Endothelial cell of umbilical vein (primary cell): ENCODE measurements around the gene OR51V1. TPM values are rescaled to one million over a fixed set of nuclear protein-coding genes. Genes with fewer than 3 reads are reported as not detected.

ENCODE experiments used
- BruUV-seq: library from RNA; stranded (reverse); fragments of 400-500 nt; replicated peaks from 2 replicates; lab custom pipeline; 2021; lab: Mats Ljungman, UMichigan
- CTCF ChIA-PET: fragments of 300-600, 350-600 bp; sonication (Branson Sonifier 250); formaldehyde crosslinking; loops from one replicate; lab custom pipeline; 2021; ENCODE audit warnings: antibody characterized with exemption, inconsistent platforms; lab: Charles Lee
- POLR2A ChIA-PET: fragments of 300-600, 350-600 bp; sonication (Branson Sonifier 250); formaldehyde crosslinking; loops from one replicate; lab custom pipeline; 2021; ENCODE audit warnings: antibody characterized with exemption, inconsistent platforms; lab: Charles Lee
- DNase-seq: peaks from one replicate; pipeline ENCODE4 v3.0.0-alpha.2; 2011; ENCODE audit warnings: low read depth, low spot score
- FAIRE-seq: peaks from 2 replicates; lab custom pipeline; 2011; peaks lifted over from hg19 to GRCh38; lab: Jason Lieb, UNC
- H2AFZ ChIP-seq: 2 replicates; pipeline ENCODE4 v1.6.0; 2012; ENCODE audit warnings: low read depth, low read length, control low read depth, inconsistent platforms
- H3K27ac ChIP-seq: 2 replicates; pipeline ENCODE4 v1.5.1; 2011; ENCODE audit warnings: low read depth, mild to moderate bottlenecking, control low read depth, low read length, moderate library complexity; ENCODE audit not compliant: insufficient read depth
- H3K27me3 ChIP-seq, 2 experiments: 2 replicates each; pipeline versions ENCODE4 v1.6.0 to v1.6.1; 2011; ENCODE audit warnings: low read length in 2 of 2, mixed read lengths in 1 of 2; ENCODE audit not compliant: control insufficient read depth in 2 of 2, insufficient read depth in 2 of 2
- H3K36me3 ChIP-seq, 2 experiments: 2 replicates in 1 of 2; 3 replicates in 1 of 2; pipeline ENCODE4 v1.5.1; 2011; ENCODE audit warnings: low read length in 2 of 2, mild to moderate bottlenecking in 1 of 2, moderate library complexity in 1 of 2; ENCODE audit not compliant: control insufficient read depth in 2 of 2, insufficient read depth in 2 of 2; ENCODE audit errors: extremely low read depth in 1 of 2
- H3K4me1 ChIP-seq: 3 replicates; pipeline ENCODE4 v1.5.1; 2011; ENCODE audit warnings: mild to moderate bottlenecking, low read length; ENCODE audit not compliant: control insufficient read depth, insufficient read depth; ENCODE audit errors: extremely low read depth
- H3K4me2 ChIP-seq: 2 replicates; pipeline ENCODE4 v1.6.1; 2011; ENCODE audit warnings: low read length, control low read depth, mixed read lengths; ENCODE audit not compliant: insufficient read depth
- H3K4me3 ChIP-seq, 3 experiments: fragments of 200-600 bp in 1 of 3; sonication (generic), shearing (Covaris generic) in 1 of 3; replicated peaks in 1 of 3; 2 replicates each; pipeline ENCODE4 v1.5.1; 2011 to 2016; ENCODE audit warnings: control low read depth in 3 of 3, low read length in 3 of 3, mild to moderate bottlenecking in 2 of 3, inconsistent platforms in 1 of 3, low read depth in 1 of 3, moderate library complexity in 1 of 3; ENCODE audit not compliant: insufficient read depth in 1 of 3
- H3K79me2 ChIP-seq: 2 replicates; pipeline ENCODE4 v1.6.0; 2012; ENCODE audit warnings: low read length, inconsistent platforms; ENCODE audit not compliant: control insufficient read depth, insufficient read depth
- H3K9ac ChIP-seq: replicated peaks from 2 replicates; pipeline ENCODE3; 2011; ENCODE audit warnings: low read length, control low read depth; ENCODE audit not compliant: insufficient read depth; ENCODE audit errors: extremely low read depth
- H3K9me1 ChIP-seq: replicated peaks from 3 replicates; pipeline ENCODE4 v1.6.0; 2011; ENCODE audit warnings: mild to moderate bottlenecking, low read length; ENCODE audit not compliant: control insufficient read depth, insufficient read depth; ENCODE audit errors: extremely low read depth
- H3K9me3 ChIP-seq: replicated peaks from 2 replicates; pipeline ENCODE4 v1.5.1; 2012; ENCODE audit warnings: low read length, inconsistent platforms; ENCODE audit not compliant: control insufficient read depth, insufficient read depth
- H4K20me1 ChIP-seq: replicated peaks from 2 replicates; pipeline ENCODE3; 2011; ENCODE audit warnings: mild to moderate bottlenecking, low read length; ENCODE audit not compliant: control insufficient read depth, insufficient read depth; ENCODE audit errors: extremely low read depth
- EZH2 ChIP-seq: IDR thresholded peaks from 2 replicates; pipeline ENCODE4 v1.6.1; 2012; ENCODE audit warnings: borderline replicate concordance, low read depth, mild to moderate bottlenecking, moderate library complexity, low read length, inconsistent platforms; ENCODE audit not compliant: severe bottlenecking
- FOS ChIP-seq: IDR thresholded peaks from 2 replicates; pipeline ENCODE4 v1.6.1; 2011; ENCODE audit warnings: mild to moderate bottlenecking, low read length, moderate library complexity, borderline replicate concordance; ENCODE audit not compliant: insufficient read depth
- GATA2 ChIP-seq: IDR thresholded peaks from 2 replicates; pipeline ENCODE4 v1.7.0; 2011; ENCODE audit warnings: low read depth, mild to moderate bottlenecking, moderate library complexity, mixed read lengths, low read length; ENCODE audit not compliant: insufficient read length, insufficient read depth
- JUN ChIP-seq: IDR thresholded peaks from 2 replicates; pipeline ENCODE4 v1.6.1; 2011; ENCODE audit warnings: borderline replicate concordance, low read depth; ENCODE audit not compliant: insufficient read length, insufficient read depth
- MYC ChIP-seq: IDR thresholded peaks from one replicate; pipeline ENCODE4 v1.6.1; 2011; ENCODE audit warnings: mild to moderate bottlenecking, low read depth, low read length
- POLR2A ChIP-seq: IDR thresholded peaks from 2 replicates; pipeline ENCODE4 v1.6.1; 2012; ENCODE audit warnings: low read depth, mild to moderate bottlenecking, control low read depth, low read length
- POLR2AphosphoS5 ChIP-seq: IDR thresholded peaks from 2 replicates; pipeline ENCODE4 v1.6.1; 2012; ENCODE audit warnings: low read depth, mild to moderate bottlenecking, control low read depth, low read length, moderate library complexity; ENCODE audit not compliant: insufficient read depth
- dilution Hi-C: fragments of 300-500 bp; cut with MboI; formaldehyde crosslinking; loops from one replicate; pipeline ENCODE4 v1.15.0; 2019; ENCODE audit warnings: low sequenced_read_pairs; ENCODE audit not compliant: extremely low pct_ligation_motif_present
- intact Hi-C: fragments of 100-400 bp; cut with micrococcal nuclease; formaldehyde crosslinking; loops from one replicate; pipeline ENCODE4 v1.10.0; 2022
- polyA plus RNA-seq, 4 experiments: library from polyadenylated mRNA; depleted of rRNA in 3 of 4; stranded (reverse) in 3 of 4; unstranded in 1 of 4; fragments of >200 nt; gene quantifications; 2 replicates each; pipeline versions ENCODE4 v1.2.1 to v1.2.3, GENCODE V29; 2011 to 2012; ENCODE audit warnings: missing spikeins in 1 of 4
- total RNA-seq: library from RNA; stranded (reverse); gene quantifications from 2 replicates; pipeline ENCODE4 v1.2.3, GENCODE V29; 2021
- TF ChIP-seq, protein P1 (sequence below), 2 donors: IDR thresholded peaks; 1 replicate in 1 of 2; 2 replicates in 1 of 2; pipeline ENCODE4 v1.5.1; 2011; ENCODE audit warnings: low read length in 2 of 2, mild to moderate bottlenecking in 2 of 2, moderate library complexity in 2 of 2, control low read depth in 1 of 2, inconsistent platforms in 1 of 2, low read depth in 1 of 2; ENCODE audit not compliant: insufficient read depth in 1 of 2; ENCODE audit errors: extremely low read depth in 1 of 2
- TF ChIP-seq, protein P2 (sequence below): IDR thresholded peaks from 2 replicates; pipeline ENCODE4 v1.6.1; 2011; ENCODE audit not compliant: insufficient read depth, insufficient read length

The OR51V1 gene
- total and polyA plus RNA-seq, 2 donors (not counting 3 experiments of a cell fraction or from before 2014, with no cell fraction given): not detected

DNA sequence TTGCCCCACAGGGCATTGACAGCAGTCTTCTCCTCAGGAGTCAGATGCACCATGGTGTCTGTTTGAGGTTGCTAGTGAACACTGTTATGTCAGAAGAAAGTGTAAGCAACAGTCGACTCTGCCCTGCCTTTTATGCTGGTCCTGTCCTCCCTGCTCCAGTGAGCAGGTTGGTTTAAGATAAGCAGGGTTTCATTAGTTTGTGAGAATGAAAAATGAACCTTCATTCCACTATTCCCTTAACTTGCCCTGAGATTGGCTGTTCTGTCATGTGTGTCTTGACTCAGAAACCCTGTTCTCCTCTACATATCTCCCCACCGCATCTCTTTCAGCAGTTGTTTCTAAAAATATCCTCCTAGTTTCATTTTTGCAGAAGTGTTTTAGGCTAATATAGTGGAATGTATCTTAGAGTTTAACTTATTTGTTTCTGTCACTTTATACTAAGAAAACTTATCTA, 33.9 kb upstream of the OR51V1 start, which contains the start of gene HBD:
HBD (minus strand) TSS at position 103 of the 454 bp plus-strand sequence; CDS start at position 53, 50 bp downstream.
- no peaks in the 10 kb centered on the region for H3K36me3 ChIP-seq
- H3K79me2 ChIP-seq: no peaks in the 10 kb centered on the region
- CTCF ChIA-PET: no interaction called here
- H3K27me3 ChIP-seq: no peaks in the 10 kb centered on the region
- no peak within 1 kb of the TSS for H3K27ac ChIP-seq
- dilution Hi-C loops (no loop called here), intact Hi-C loops (no loop called here)
- H3K9ac ChIP-seq: no peak within 1 kb of the TSS
- no peak for TF ChIP-seq EZH2
- no peak for TF ChIP-seq POLR2A
- TF ChIP-seq, protein P1, sequence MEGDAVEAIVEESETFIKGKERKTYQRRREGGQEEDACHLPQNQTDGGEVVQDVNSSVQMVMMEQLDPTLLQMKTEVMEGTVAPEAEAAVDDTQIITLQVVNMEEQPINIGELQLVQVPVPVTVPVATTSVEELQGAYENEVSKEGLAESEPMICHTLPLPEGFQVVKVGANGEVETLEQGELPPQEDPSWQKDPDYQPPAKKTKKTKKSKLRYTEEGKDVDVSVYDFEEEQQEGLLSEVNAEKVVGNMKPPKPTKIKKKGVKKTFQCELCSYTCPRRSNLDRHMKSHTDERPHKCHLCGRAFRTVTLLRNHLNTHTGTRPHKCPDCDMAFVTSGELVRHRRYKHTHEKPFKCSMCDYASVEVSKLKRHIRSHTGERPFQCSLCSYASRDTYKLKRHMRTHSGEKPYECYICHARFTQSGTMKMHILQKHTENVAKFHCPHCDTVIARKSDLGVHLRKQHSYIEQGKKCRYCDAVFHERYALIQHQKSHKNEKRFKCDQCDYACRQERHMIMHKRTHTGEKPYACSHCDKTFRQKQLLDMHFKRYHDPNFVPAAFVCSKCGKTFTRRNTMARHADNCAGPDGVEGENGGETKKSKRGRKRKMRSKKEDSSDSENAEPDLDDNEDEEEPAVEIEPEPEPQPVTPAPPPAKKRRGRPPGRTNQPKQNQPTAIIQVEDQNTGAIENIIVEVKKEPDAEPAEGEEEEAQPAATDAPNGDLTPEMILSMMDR (IDR thresholded peaks at IDR 0.05; ENCODE audit: extremely low read depth in 1 of 2, insufficient read depth in 1 of 2, low read depth in 1 of 2, low read length in 2 of 2): no peak
- no peak for TF ChIP-seq GATA2
- TF ChIP-seq FOS: no peak
- TF ChIP-seq, protein P2, sequence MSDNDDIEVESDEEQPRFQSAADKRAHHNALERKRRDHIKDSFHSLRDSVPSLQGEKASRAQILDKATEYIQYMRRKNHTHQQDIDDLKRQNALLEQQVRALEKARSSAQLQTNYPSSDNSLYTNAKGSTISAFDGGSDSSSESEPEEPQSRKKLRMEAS: no peak
- TF ChIP-seq JUN: no peak
- no peak for TF ChIP-seq MYC
- no peak for TF ChIP-seq POLR2AphosphoS5
- no peak within 1 kb of the TSS for H3K4me2 ChIP-seq
- FAIRE-seq (no peak), DNase-seq (no peak)
- POLR2A ChIA-PET: no interaction called here
- H3K4me3 ChIP-seq: no peak within 1 kb of the TSS
- no TSS peak for BruUV-seq
- no peak within 1 kb of the TSS for H2AFZ ChIP-seq
- no peaks in the 10 kb centered on the region for H3K9me1 ChIP-seq
- no peaks in the 10 kb centered on the region for H3K4me1 ChIP-seq
- H4K20me1 ChIP-seq: no peaks in the 10 kb centered on the region
- no peaks in the 10 kb centered on the region for H3K9me3 ChIP-seq
